A673 (cell line): ENCODE measurements around the gene ATP10B. TPM values are rescaled to one million over a fixed set of nuclear protein-coding genes. Genes with fewer than 3 reads are reported as not detected.

Experiments used
- BruUV-seq: library from RNA; stranded (reverse); fragments of 400-500 nt; replicated peaks from 2 replicates; lab custom pipeline; 2021; lab: Mats Ljungman, UMichigan
- CTCF ChIA-PET: fragments of 300-600 bp; sonication (Branson Sonifier 250); formaldehyde crosslinking; loops from one replicate; lab custom pipeline; 2022; ENCODE audit warnings: antibody characterized with exemption; lab: Charles Lee
- POLR2A ChIA-PET: fragments of 300-600 bp; sonication (Branson Sonifier 250); formaldehyde crosslinking; loops from one replicate; lab custom pipeline; 2022; ENCODE audit warnings: antibody characterized with exemption; ENCODE audit not compliant: low non-redundant PET; lab: Charles Lee
- DNase-seq: peaks from one replicate; pipeline ENCODE4 v3.0.0-alpha.2; 2015; ENCODE audit warnings: low spot score
- H3K27ac ChIP-seq: fragments of 200-600 bp; sonication (generic); 2 replicates; pipeline ENCODE4 v1.5.1; 2016; ENCODE audit warnings: mixed run types, low read depth, mild to moderate bottlenecking, mixed read lengths, antibody characterized with exemption, low read length; ENCODE audit not compliant: poor library complexity, severe bottlenecking
- H3K27me3 ChIP-seq: fragments of 200-600 bp; sonication (generic); replicated peaks from 2 replicates; pipeline ENCODE4 v1.6.1; 2017; ENCODE audit warnings: mixed run types, low read depth, mild to moderate bottlenecking, mixed read lengths, antibody characterized with exemption, low read length; ENCODE audit not compliant: insufficient read depth, poor library complexity
- H3K36me3 ChIP-seq: fragments of 200-600 bp; sonication (generic); 2 replicates; pipeline ENCODE4 v1.6.1; 2016; ENCODE audit warnings: mixed run types, mild to moderate bottlenecking, mixed read lengths, antibody characterized with exemption, low read length; ENCODE audit not compliant: insufficient read depth, poor library complexity, severe bottlenecking
- H3K4me1 ChIP-seq: fragments of 200-600 bp; sonication (generic); 2 replicates; pipeline ENCODE4 v1.6.1; 2017; ENCODE audit warnings: mixed run types, mild to moderate bottlenecking, mixed read lengths, antibody characterized with exemption, low read length; ENCODE audit not compliant: insufficient read depth, poor library complexity, severe bottlenecking
- H3K4me3 ChIP-seq: fragments of 200-600 bp; sonication (generic); 2 replicates; pipeline ENCODE4 v1.5.1; 2016; ENCODE audit warnings: low read depth, mixed run types, mild to moderate bottlenecking, mixed read lengths, low read length; ENCODE audit not compliant: poor library complexity, severe bottlenecking
- H3K9me3 ChIP-seq: fragments of 200-600 bp; sonication (generic); 2 replicates; pipeline ENCODE4 v1.6.1; 2016; ENCODE audit warnings: mixed run types, low read depth, mild to moderate bottlenecking, mixed read lengths, antibody characterized with exemption, low read length; ENCODE audit not compliant: poor library complexity, severe bottlenecking
- EZH2 ChIP-seq: fragments of 200-600 bp; sonication (generic); IDR thresholded peaks from 2 replicates; pipeline ENCODE4 v1.6.1; 2017; ENCODE audit warnings: borderline replicate concordance, low read depth, mild to moderate bottlenecking, mixed read lengths, antibody characterized with exemption, low read length; ENCODE audit not compliant: poor library complexity, severe bottlenecking
- intact Hi-C: fragments of 100-400 bp; cut with micrococcal nuclease; formaldehyde crosslinking; loops from one replicate; pipeline ENCODE4 v1.10.0; 2022; ENCODE audit not compliant: unreplicated experiment
- total RNA-seq: library from RNA; stranded (reverse); gene quantifications from 2 replicates; pipeline ENCODE4 v1.2.3, GENCODE V29; 2021
- TF ChIP-seq, protein P1 (sequence below): fragments of 300-800, 200-600 bp; sonication (generic); conservative IDR thresholded peaks from 2 replicates; pipeline ENCODE4 v1.5.1; 2017; ENCODE audit warnings: low read depth, mild to moderate bottlenecking, antibody characterized with exemption, low read length, moderate library complexity, mixed read lengths

ATP10B gene
- total RNA-seq, 1 experiment from 2014 or later: not detected

- Histone ChIP-seq H3K9me3 (no peaks in the 10 kb centered on the region), H3K27ac (no peak overlapping the region), H3K4me1 (no peaks in the 10 kb centered on the region), H3K36me3 (no peaks in the 10 kb centered on the region), H3K4me3 (no peak overlapping the region), H3K27me3 (peaks cover 4% of the 10 kb centered on the region)
- TF ChIP-seq, protein P1, sequence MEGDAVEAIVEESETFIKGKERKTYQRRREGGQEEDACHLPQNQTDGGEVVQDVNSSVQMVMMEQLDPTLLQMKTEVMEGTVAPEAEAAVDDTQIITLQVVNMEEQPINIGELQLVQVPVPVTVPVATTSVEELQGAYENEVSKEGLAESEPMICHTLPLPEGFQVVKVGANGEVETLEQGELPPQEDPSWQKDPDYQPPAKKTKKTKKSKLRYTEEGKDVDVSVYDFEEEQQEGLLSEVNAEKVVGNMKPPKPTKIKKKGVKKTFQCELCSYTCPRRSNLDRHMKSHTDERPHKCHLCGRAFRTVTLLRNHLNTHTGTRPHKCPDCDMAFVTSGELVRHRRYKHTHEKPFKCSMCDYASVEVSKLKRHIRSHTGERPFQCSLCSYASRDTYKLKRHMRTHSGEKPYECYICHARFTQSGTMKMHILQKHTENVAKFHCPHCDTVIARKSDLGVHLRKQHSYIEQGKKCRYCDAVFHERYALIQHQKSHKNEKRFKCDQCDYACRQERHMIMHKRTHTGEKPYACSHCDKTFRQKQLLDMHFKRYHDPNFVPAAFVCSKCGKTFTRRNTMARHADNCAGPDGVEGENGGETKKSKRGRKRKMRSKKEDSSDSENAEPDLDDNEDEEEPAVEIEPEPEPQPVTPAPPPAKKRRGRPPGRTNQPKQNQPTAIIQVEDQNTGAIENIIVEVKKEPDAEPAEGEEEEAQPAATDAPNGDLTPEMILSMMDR: no peak
- intact Hi-C loops: no loop called here
- POLR2A ChIA-PET: no interaction called here
- no peak for DNase-seq
- no TSS peak for BruUV-seq
- CTCF ChIA-PET: no interaction called here
These were observed 166.8 kb downstream of the ATP10B start for GRCh38 chr5:160685219-160685618.

DNA sequence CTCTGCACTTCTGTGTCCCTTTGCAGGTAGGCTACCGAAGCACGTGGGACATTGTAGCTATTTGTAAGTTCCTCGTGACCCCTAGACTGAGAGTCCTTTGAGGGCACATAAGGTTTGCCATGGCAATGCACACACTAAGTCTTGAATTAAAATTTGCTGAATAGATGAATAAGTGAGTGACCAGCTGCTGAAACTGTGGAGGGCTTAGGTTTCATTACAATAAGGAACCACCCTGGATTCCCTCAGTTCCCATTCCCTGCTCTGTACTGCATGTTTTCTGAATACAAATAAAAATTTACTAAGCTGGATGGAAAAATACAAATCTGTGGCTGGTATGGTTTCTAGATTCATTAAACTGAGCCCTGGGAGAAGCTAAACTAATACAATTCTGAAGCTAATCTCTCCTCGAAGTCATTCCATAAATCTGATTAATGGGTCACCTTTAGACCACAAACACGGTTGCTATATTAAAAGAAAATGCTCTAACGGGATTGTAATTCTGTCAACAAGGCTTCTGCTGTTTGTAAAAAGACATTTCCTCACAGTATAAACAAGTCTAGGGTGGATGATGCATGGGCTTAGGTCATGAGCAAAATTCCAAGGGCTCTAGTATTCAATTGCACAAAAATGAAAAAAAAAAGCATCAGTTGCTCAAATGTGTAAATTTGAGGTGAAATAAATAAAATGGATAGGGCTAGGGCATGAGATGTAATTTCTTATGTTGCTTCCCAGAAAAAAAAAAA lies 172.3 kb downstream of the ATP10B start:
- TF ChIP-seq, protein P1: no peak
- TF ChIP-seq EZH2: no peak
- intact Hi-C loops: no loop called here
- no TSS peak for BruUV-seq
- H3K27ac ChIP-seq: no peak overlapping the region
- DNase-seq: no peak
- no peak overlapping the region for H3K4me3 ChIP-seq
- H3K9me3 ChIP-seq: no peaks in the 10 kb centered on the region
- CTCF ChIA-PET: no interaction called here
- H3K36me3 ChIP-seq: no peaks in the 10 kb centered on the region
- H3K27me3 ChIP-seq: peaks cover 8% of the 10 kb centered on the region
- no peaks in the 10 kb centered on the region for H3K4me1 ChIP-seq
- POLR2A ChIA-PET: no interaction called here

DNA sequence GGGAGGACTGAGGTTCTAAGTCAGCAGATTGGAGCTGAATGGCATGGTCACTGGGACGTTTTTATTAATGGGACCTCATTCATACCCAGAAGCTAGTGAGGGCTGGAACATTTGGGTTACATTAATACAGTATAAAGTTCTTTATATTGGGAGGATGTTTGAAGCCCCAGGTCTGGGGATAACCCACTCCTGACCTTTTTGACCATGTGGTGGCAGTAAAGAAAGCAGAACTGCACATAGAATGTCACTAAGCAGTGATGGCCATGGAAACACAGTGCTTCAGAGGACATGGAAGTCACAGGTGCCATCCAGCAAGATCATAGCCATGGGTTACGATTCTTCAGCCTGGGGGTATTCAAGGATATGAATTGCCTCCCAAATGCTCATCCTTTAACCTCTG lies 176.0 kb downstream of the ATP10B start:
- no peaks in the 10 kb centered on the region for H3K9me3 ChIP-seq
- H3K4me3 ChIP-seq: no peak overlapping the region
- no peaks in the 10 kb centered on the region for H3K4me1 ChIP-seq
- POLR2A ChIA-PET: no interaction called here
- TF ChIP-seq EZH2: no peak
- TF ChIP-seq, protein P1: no peak
- no peaks in the 10 kb centered on the region for H3K36me3 ChIP-seq
- peaks cover 30% of the 10 kb centered on the region for H3K27me3 ChIP-seq
- DNase-seq: no peak
- intact Hi-C loops: no loop called here
- no TSS peak for BruUV-seq
- H3K27ac ChIP-seq: no peak overlapping the region
- CTCF ChIA-PET: no interaction called here
